ENCODE results near the gene HOXB7.

HOXB7 gene

GRCh38 chr17:48610282-48611211 lies at the start of gene HOXB7:
TSS of gene HOXB7 (minus strand) at chr17:48611017. CDS start at chr17:48610918, 99 bp downstream.
- DNase-seq (ENCODE audit: low read depth): peak; percentile 48

- DNase-seq (ENCODE audit: low read depth): no peak
Measured at GRCh38 chr17:48655913-48656312, 45.1 kb upstream of the HOXB7 start.

GRCh38 chr17:48649741-48650140 lies 38.9 kb upstream of the HOXB7 start:
- no peak for DNase-seq (ENCODE audit: low read depth)

GRCh38 chr17:48647963-48648245 lies 37.1 kb upstream of the HOXB7 start:
- DNase-seq (ENCODE audit: low read depth): no peak

GRCh38 chr17:48647103-48647962 lies 36.5 kb upstream of the HOXB7 start:
- no peak for DNase-seq (ENCODE audit: low read depth)

- DNase-seq (ENCODE audit: low read depth): no peak
Measured at GRCh38 chr17:48646183-48647102, 35.6 kb upstream of the HOXB7 start.

GRCh38 chr17:48645639-48646182 lies 34.9 kb upstream of the HOXB7 start:
- DNase-seq (ENCODE audit: low read depth): no peak

- DNase-seq (ENCODE audit: low read depth): no peak
Measured at GRCh38 chr17:48644910-48645557, 34.2 kb upstream of the HOXB7 start.

- no peak for DNase-seq (ENCODE audit: low read depth)
Measured at GRCh38 chr17:48644159-48644558, 33.3 kb upstream of the HOXB7 start.

- DNase-seq (ENCODE audit: low read depth): no peak
Measured at GRCh38 chr17:48643697-48644012, 32.8 kb upstream of the HOXB7 start.

GRCh38 chr17:48642843-48643696 lies 32.3 kb upstream of the HOXB7 start:
- DNase-seq (ENCODE audit: low read depth): no peak

- DNase-seq (ENCODE audit: low read depth): no peak
Measured at GRCh38 chr17:48642059-48642842, 31.4 kb upstream of the HOXB7 start.

- DNase-seq (ENCODE audit: low read depth): no peak
Measured at GRCh38 chr17:48641541-48642058, 30.8 kb upstream of the HOXB7 start.

GRCh38 chr17:48640858-48641180 lies 30.0 kb upstream of the HOXB7 start:
- DNase-seq (ENCODE audit: low read depth): no peak

GRCh38 chr17:48639982-48640857 lies 29.4 kb upstream of the HOXB7 start:
- DNase-seq (ENCODE audit: low read depth): no peak

- no peak for DNase-seq (ENCODE audit: low read depth)
Measured at GRCh38 chr17:48639136-48639535, 28.3 kb upstream of the HOXB7 start.

- no peak for DNase-seq (ENCODE audit: low read depth)
Measured at GRCh38 chr17:48637323-48638260, 26.8 kb upstream of the HOXB7 start.

Measured in T-helper 22 cell (primary cell).